ENCODE data around the gene WDR62.
A peak's percentile ranks its signal among the peaks of the same experiment; 100 is the strongest.

WDR62 gene

GRCh38 chr19:36081894-36082293 is 27.2 kb downstream of the WDR62 start:
- DNase-seq (ENCODE audit: low read depth): no peak

- no peak for DNase-seq (ENCODE audit: low read depth)
Observed at GRCh38 chr19:36082916-36083315, 28.2 kb downstream of the WDR62 start.

DNA sequence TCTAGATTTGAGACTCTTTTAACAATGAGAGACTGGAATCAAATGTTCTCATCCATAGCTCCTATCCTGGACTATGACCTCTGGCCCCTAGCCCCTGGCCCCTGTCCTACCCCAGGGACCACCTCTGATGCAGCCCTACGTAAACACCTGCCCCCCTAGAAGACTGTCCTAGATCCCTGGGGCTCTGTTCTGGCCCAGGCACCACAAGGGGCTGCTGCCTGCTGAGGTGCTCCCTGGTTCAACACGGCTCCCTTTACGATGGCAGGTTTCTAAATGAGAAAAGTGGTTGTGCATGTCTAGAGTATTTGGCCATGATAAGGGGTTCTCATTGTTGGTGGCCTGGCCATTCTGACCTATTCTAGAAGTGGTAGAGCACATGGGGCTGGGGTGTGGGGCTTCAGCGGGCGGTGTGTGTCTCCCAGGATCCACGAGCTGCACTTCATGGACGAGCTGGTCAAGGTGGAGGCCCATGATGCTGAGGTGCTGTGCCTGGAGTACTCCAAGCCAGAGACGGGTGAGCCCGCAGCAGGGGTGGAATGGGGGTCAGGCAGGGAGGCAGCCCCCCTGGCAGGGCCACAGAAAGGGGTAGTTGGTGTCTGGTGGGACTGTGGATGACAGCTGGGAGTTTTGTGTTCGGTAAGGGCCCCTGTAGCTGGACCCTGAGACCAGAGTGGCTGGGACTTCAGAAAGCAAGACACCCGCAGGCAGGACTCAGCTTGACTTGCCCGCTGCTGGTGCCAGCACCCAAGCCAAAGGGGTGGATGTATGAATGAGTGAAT is 29.7 kb downstream of the WDR62 start:
- no peak for DNase-seq (ENCODE audit: low read depth)

GRCh38 chr19:36086326-36086725 is 31.6 kb downstream of the WDR62 start:
- DNase-seq (ENCODE audit: low read depth): no peak

DNA sequence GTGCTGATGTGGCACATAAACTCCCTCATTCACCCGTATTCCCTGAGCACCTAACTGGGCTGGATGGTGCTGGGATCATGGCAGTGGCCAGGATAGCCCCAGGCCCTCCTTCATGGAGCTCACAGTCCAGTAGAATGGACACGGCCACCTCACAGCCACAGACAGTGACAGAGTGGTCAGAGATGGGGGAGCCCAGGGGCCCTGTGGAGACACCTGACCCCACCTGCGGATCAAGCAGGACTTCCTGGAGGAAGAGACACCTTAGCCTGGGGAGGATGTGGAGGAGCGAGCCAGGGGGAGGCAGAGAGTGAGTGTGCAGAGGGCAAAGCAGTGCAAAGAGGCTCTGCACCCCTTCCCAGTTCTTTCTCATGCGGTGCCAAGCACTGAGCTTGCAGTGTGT is 35.1 kb downstream of the WDR62 start:
- no peak for DNase-seq (ENCODE audit: low read depth)

GRCh38 chr19:36090910-36091695 is 36.4 kb downstream of the WDR62 start:
- DNase-seq (ENCODE audit: low read depth): no peak

DNA sequence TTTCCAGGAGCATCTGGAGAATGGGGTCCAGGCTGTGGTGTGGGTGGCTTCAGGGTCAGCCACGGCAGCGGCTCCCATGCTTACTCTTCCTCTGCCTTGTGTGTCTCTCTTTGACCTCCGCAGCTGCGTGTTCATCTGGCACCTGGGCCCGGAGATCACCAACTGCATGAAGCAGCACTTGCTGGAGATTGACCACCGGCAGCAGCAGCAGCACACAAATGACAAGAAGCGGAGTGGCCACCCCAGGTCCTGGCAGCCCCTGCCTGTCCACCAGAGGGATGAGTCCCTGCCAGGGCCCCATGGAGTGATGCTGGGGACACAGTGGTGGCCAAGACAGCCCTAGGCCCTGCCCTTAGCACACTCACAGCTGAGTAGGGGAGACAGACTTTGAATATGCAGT is 37.9 kb downstream of the WDR62 start:
- no peak for DNase-seq (ENCODE audit: low read depth)

DNA sequence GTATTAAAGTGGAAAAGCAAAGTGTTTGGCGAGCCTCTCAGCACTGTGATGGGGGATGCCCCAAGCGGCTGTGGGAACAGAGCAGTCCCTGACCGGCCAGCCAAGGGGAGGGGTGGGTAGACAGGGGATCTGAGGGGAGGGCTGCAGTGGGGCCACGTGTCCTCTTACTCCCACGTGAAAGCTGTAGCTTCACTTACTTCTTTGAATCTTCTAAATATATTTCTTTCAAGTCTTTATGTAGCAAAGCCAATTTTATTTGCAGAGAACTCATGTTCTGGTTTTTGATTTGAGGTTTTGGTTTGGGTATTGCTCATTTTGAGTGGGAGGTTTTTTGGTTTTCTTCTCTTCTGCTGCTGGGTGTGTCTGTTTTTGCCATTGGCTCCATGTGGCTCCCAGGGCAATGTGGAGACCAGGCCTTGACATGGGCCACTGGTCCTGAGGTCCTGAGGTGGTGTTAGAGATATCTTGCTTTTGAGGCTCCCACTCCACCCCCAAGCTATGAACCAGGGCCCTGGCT is 38.5 kb downstream of the WDR62 start:
- DNase-seq (ENCODE audit: low read depth): no peak

- no peak for DNase-seq (ENCODE audit: low read depth)
Observed at GRCh38 chr19:36093687-36094086, 39.0 kb downstream of the WDR62 start.

DNA sequence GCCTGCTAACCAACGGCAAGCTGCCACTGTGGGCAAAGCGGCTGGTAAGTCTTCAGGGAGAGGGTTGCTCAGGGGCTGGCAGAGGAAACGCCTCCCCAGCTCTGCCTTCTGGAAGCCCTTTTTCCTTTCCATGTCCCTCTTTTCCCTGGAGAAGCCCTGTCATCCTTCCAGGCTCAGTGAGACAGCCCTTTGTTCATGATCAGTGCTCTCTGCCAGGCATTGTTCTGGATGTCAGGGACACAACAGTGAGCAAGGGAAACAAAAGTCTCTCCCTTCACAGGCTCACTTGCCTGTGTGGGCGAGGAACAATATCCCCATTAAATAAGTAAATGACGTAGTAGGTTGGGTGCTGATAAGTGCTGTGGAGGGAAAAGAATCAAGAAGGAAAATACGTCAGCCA is 42.3 kb downstream of the WDR62 start:
- DNase-seq (ENCODE audit: low read depth): no peak

DNA sequence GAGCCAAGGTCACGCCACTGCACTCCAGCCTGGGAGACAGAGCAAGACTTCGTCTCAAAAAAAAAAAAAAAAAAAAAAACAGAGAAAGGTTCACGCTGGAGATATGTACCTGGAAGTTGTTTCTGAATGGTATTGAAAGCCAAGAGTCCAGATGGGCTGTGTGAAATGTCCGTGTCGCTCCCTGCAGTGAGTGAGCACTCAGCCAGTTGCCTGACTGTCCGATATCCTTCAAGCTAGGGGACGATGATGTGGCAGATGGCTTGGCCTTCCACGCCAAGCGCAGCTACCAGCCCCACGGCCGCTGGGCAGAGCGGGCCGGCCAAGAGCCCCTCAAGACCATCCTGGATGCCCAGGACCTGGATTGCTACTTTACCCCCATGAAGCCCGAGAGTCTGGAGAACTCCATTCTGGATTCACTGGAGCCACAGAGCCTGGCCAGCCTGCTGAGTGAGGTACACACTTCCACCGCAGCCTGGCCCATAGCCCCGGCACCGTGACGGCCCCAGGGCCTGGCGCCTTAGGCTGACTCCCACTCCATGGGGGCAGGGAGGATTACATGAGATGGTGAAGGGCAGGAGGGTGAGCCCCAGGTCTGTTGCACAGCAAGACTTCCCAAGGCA is 44.6 kb downstream of the WDR62 start:
- no peak for DNase-seq (ENCODE audit: low read depth)

GRCh38 chr19:36100476-36100875 is 45.8 kb downstream of the WDR62 start:
- DNase-seq (ENCODE audit: low read depth): no peak

DNA sequence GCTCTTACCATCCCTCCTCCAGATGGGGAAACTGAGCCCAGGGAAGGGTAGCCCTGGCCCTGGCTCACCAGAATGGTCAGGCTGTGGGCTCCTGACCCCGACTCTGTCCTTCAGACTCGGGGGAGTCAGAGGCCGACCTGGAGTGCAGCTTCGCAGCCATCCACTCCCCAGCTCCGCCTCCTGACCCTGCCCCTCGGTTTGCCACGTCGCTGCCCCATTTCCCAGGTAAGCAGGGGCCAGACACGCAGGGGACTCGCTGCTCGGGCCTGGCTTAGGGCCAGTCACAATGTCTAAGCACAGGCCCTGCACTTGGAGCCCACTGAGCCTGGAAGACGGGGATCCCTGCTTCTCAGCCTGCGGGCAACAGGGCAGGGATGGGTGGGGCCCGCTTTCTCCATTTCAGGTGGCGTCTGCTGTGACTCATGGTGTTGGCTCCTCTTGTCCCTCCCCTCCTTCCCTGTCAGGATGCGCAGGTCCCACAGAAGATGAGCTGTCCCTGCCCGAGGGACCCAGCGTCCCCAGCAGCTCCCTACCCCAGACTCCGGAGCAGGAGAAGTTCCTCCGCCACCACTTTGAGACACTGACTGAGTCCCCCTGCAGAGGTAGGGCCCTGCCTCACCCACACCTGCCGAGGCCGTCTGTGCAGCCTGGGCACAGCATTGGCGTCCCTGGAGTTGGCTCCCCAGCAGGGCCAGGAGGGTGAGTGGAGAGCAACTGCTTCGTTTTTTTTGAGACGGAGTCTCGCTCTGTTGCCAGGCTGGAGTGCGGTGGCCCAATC is 47.0 kb downstream of the WDR62 start:
- DNase-seq (ENCODE audit: low read depth): no peak

DNA sequence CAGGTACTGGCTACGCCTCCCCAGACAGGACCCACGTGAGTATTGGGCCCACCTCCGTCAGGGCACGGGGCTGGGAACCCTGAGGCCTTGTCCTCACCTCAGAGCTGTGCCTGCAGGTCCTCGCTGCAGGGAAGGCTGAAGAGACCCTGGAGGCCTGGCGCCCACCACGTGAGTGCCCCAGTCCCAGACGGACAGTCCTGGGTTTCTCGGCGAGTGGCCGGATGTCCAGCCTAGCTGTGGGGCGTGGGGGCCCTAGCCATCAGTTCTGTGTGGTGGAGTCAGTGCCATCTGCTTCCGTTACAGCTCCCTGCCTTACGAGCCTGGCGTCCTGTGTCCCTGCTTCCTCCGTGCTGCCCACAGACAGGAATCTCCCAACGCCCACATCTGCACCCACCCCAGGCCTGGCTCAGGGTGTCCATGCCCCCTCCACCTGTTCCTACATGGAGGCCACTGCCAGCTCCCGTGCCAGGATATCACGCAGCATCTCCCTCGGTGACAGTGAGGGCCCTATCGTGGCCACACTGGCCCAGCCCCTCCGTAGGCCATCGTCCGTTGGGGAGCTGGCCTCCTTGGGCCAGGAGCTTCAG is 48.4 kb downstream of the WDR62 start:
- DNase-seq (ENCODE audit: low read depth): no peak

DNA sequence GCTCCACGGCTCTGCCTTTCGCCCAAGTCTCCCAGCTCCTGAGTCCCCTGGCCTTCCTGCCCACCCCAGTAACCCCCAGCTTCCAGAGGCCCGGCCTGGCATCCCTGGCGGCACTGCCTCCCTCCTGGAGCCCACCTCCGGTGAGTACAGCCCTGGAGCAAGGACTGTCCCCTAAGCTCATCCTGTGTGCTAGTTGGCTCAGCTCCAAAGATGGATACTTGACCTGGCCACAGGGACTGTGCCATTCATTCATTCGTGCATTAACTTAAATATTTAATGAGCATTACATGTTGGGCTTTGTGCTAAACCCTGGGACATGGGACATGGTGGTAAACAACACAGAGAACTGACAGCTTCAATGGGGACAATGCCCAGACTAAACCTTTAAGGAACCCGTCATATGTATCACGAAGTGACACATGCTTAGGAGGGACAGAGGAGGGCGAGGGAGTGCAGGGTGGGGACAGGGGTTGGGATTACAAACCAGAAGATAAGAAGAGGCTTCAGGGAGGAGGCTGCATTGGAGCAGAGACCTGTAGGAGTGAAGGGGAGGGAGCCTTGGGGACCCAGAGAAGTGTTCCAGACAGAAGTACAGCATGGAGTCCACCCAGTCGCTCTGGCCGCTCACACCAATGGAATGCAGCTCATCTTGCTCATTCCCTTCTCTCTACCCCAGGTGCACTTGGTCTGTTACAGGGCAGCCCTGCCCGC is 49.3 kb downstream of the WDR62 start:
- peak; percentile 40 for DNase-seq (ENCODE audit: low read depth)

- no peak for DNase-seq (ENCODE audit: low read depth)
Observed at GRCh38 chr19:36106441-36106840, 51.7 kb downstream of the WDR62 start.

DNA sequence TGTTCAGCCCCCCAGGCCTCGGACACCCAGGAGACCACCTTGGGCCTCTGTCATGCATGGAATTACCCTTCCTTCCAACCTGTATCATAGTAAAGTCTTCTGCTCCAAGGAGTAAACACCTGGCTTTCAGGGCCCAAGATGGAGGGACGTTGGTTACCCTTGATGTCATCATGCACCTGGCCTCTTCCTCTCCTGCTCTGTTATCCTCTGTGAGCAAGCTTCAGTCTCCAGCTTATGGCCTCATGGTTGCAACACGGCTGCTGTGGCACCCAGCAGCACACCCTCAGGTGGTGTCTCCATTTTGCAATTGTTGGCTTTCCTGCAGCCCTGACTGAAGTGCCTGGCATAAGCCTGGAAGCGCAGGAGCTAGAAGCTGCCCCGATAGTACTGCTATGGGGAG is 52.3 kb downstream of the WDR62 start:
- no peak for DNase-seq (ENCODE audit: low read depth)

DNA sequence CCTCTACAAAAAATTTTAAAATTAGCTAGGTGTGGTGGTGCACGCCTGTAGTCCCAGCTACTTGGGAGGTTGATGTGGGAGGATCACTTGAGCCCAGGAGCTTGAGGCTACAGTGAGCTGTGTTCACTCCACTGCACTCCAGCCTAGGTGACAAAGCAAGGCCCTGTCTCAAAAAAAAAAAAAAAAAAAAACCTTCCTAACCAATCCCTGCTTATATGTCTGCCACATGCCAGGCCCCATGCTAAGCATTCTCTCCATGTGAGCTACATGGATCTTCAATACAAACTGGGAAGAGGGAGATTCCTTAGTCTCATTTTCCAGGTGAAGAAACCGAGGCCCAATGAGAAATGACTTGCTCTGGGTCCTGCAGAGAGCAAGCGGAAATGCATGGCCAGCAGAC is 54.0 kb downstream of the WDR62 start:
- DNase-seq (ENCODE audit: low read depth): no peak

DNA sequence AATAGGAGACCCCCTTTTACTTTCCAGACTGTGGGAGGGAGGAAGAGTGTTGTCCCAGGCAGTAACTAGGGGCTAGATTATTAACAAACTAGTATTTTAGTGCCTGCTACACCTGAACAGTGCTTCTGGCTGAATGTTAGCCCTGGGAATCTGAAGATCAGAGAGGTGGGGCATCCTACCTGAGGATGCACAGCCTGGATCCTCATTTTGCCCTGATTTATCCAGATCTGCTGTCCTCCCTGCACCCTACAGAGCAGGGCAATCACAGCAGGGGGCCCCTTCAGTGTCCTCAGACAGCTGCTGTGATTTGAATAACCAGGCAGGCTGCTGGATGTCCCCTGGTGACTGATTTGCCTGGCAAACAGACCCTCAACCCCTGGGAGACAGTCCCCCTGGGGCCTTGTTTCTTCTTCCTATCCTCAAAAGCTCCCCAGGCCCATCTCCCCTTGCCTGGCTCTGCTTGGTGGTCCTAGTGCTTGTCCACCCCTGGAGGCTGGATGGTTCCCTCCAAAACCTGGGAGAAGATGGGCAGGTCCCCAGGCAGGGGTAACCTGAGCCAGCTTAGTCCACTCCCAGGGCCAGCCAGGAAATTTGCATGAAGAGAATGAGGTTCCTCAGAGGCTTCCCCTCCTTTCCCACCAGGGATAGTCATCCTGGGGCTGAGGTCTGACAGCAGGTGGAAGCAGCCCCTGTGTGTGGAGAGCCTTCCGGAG is 55.9 kb downstream of the WDR62 start, which contains the start of gene OVOL3:
TSS of gene OVOL3 (plus strand) at position 657 of the 713 bp plus-strand sequence. CDS start 60 bp downstream, outside the sequence.
- no peak for DNase-seq (ENCODE audit: low read depth)

- DNase-seq (ENCODE audit: low read depth): no peak
Observed at GRCh38 chr19:36111200-36111539, 56.5 kb downstream of the WDR62 start.
